Mesenchymal stem cell (in vitro differentiated cells and primary cell): ENCODE data around the gene TBC1D10A.

Experiments used
- DNase-seq: peaks from one replicate; pipeline ENCODE4 v3.0.0-alpha.2; 2013
- H2AFZ ChIP-seq: one replicate; pipeline ENCODE4 v1.6.1; 2013; ENCODE audit warnings: low read depth, mild to moderate bottlenecking, control low read depth, inconsistent platforms, low read length, moderate library complexity
- H2AK5ac ChIP-seq: 2 replicates; pipeline ENCODE4 v1.6.1; 2013; ENCODE audit warnings: low read length, moderate library complexity, mild to moderate bottlenecking, inconsistent platforms; ENCODE audit not compliant: severe bottlenecking
- H2BK120ac ChIP-seq: one replicate; pipeline ENCODE4 v1.6.1; 2013; ENCODE audit warnings: low read depth, mild to moderate bottlenecking, inconsistent platforms, low read length, moderate library complexity
- H2BK12ac ChIP-seq, 2 experiments: one replicate each; pipeline ENCODE4 v1.6.1; 2013; ENCODE audit warnings: inconsistent platforms in 2 of 2, low read length in 2 of 2, mild to moderate bottlenecking in 2 of 2, moderate library complexity in 2 of 2, control low read depth in 1 of 2
- H2BK15ac ChIP-seq: one replicate; pipeline ENCODE4 v1.6.1; 2013; ENCODE audit warnings: mild to moderate bottlenecking, low read depth, inconsistent platforms; ENCODE audit not compliant: poor library complexity, severe bottlenecking
- H2BK5ac ChIP-seq: 2 replicates; pipeline ENCODE4 v1.6.1; 2013; ENCODE audit warnings: low read depth, mild to moderate bottlenecking, low read length, control low read depth, inconsistent platforms; ENCODE audit not compliant: poor library complexity, severe bottlenecking
- H3K14ac ChIP-seq, 2 experiments: one replicate each; pipeline ENCODE4 v1.6.1; 2013; ENCODE audit warnings: inconsistent platforms in 2 of 2, low read length in 2 of 2, control low read depth in 1 of 2, mild to moderate bottlenecking in 1 of 2, moderate library complexity in 1 of 2
- H3K18ac ChIP-seq, 2 experiments: one replicate each; pipeline ENCODE4 v1.6.1; 2013; ENCODE audit warnings: inconsistent platforms in 2 of 2, low read length in 2 of 2, control low read depth in 1 of 2, low read depth in 1 of 2, mild to moderate bottlenecking in 1 of 2
- H3K23ac ChIP-seq, 2 experiments: one replicate each; pipeline ENCODE4 v1.6.1; 2013; ENCODE audit warnings: inconsistent platforms in 2 of 2, low read length in 2 of 2, mild to moderate bottlenecking in 2 of 2, moderate library complexity in 2 of 2, control low read depth in 1 of 2
- H3K27ac ChIP-seq: 2 replicates; pipeline ENCODE4 v1.5.1; 2013; ENCODE audit warnings: mild to moderate bottlenecking, moderate library complexity, low read length, control low read depth, inconsistent platforms; ENCODE audit not compliant: poor library complexity, severe bottlenecking
- H3K27me3 ChIP-seq, 2 experiments: 2 replicates each; pipeline versions ENCODE4 v1.6.1 to v1.7.0; 2013; ENCODE audit warnings: low read length in 2 of 2, mild to moderate bottlenecking in 2 of 2, moderate library complexity in 2 of 2, control low read depth in 1 of 2, inconsistent platforms in 1 of 2; ENCODE audit not compliant: control insufficient read depth in 1 of 2, insufficient read depth in 1 of 2
- H3K36me3 ChIP-seq, 2 experiments: 2 replicates each; pipeline versions ENCODE4 v1.6.1 to v1.7.0; 2013; ENCODE audit warnings: low read length in 2 of 2, control low read depth in 1 of 2, inconsistent platforms in 1 of 2, low read depth in 1 of 2, mild to moderate bottlenecking in 1 of 2; ENCODE audit not compliant: insufficient read depth in 2 of 2, control insufficient read depth in 1 of 2
- H3K4ac ChIP-seq, 2 experiments: one replicate each; pipeline ENCODE4 v1.6.1; 2013; ENCODE audit warnings: inconsistent platforms in 2 of 2, low read length in 2 of 2, mild to moderate bottlenecking in 2 of 2, moderate library complexity in 2 of 2, control low read depth in 1 of 2, low read depth in 1 of 2
- H3K4me1 ChIP-seq: 2 replicates; pipeline ENCODE4 v1.6.1; 2013; ENCODE audit warnings: low read depth, low read length, control low read depth; ENCODE audit not compliant: control insufficient read depth, insufficient read depth
- H3K4me2 ChIP-seq: 2 replicates; pipeline ENCODE4 v1.6.1; 2013; ENCODE audit warnings: low read length, mild to moderate bottlenecking, inconsistent platforms; ENCODE audit not compliant: poor library complexity, severe bottlenecking
- H3K4me3 ChIP-seq, 2 experiments: 2 replicates each; pipeline versions ENCODE4 v1.5.1 to v1.7.0; 2013; ENCODE audit warnings: low read length in 2 of 2, mild to moderate bottlenecking in 2 of 2, control low read depth in 1 of 2, low read depth in 1 of 2; ENCODE audit not compliant: insufficient read depth in 1 of 2
- H3K79me1 ChIP-seq: replicated peaks from 2 replicates; pipeline ENCODE4 v1.6.1; 2013; ENCODE audit warnings: mild to moderate bottlenecking, control low read depth, low read length, inconsistent platforms; ENCODE audit not compliant: poor library complexity, severe bottlenecking
- H3K9ac ChIP-seq: 2 replicates; pipeline ENCODE4 v1.7.0; 2013; ENCODE audit warnings: mild to moderate bottlenecking, low read length, moderate library complexity
- H3K9me3 ChIP-seq: 2 replicates; pipeline ENCODE4 v1.7.0; 2013; ENCODE audit warnings: mild to moderate bottlenecking, low read length; ENCODE audit not compliant: control insufficient read depth
- H4K8ac ChIP-seq: one replicate; pipeline ENCODE4 v1.6.1; 2013; ENCODE audit warnings: inconsistent platforms, mild to moderate bottlenecking, low read length, moderate library complexity
- H4K91ac ChIP-seq: one replicate; pipeline ENCODE4 v1.6.1; 2013; ENCODE audit warnings: mild to moderate bottlenecking, low read length, inconsistent platforms
- WGBS: methylation state at CpG from one replicate; pipeline ENCODE4 v1.1.7; 2013; ENCODE audit warnings: mixed read lengths; 5-methylcytosine and 5-hydroxymethylcytosine counted together

Gene TBC1D10A

DNA sequence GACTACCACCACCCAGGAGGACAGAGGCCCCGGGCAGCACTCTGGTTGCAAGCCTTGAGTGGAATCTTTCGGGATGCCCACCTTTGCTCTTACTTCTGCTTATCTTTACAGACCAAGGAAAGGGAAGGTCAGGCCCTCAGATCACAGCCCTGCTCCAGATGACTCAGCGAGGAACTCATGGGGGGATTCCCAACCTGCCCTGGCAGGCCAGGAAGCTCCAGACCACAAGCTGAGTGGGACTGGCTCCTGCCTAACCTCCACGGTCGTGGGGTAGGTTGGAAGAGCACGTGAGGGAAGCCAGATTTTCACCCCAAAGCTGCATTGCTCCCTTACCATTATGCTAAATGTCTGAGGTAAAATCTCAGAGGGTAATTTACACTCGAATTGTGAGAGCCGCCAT, 11.8 kb downstream of the TBC1D10A start:
- Histone ChIP-seq H3K14ac (no peak overlapping the region), H2BK5ac (no peak overlapping the region), H3K4me1 (peaks cover 51% of the 10 kb centered on the region), H4K91ac (peak overlapping the region; percentile 82), H3K27me3 (no peaks in the 10 kb centered on the region), H3K36me3 (peaks cover 15 to 19% of the 10 kb centered on the region in 2 experiments), H3K4me3 (no peak overlapping the region), H3K9ac (no peak overlapping the region), H2BK15ac (no peak overlapping the region), H2BK120ac (no peak overlapping the region), H3K9me3 (no peaks in the 10 kb centered on the region), H3K4ac (no peak overlapping the region), H3K18ac (peak overlapping the region; percentile 28 to 53), H3K23ac (no peak overlapping the region), H2AFZ (no peak overlapping the region), H2AK5ac (no peak overlapping the region), H4K8ac (peak overlapping the region; percentile 56), H3K79me1 (peaks cover 17% of the 10 kb centered on the region), H3K4me2 (peak overlapping the region; percentile 15), H3K27ac (no peak overlapping the region), H2BK12ac (no peak overlapping the region)
- 51% methylated on average over 8 of the region's 8 CpGs for WGBS
- peak; percentile 68 for DNase-seq

DNA sequence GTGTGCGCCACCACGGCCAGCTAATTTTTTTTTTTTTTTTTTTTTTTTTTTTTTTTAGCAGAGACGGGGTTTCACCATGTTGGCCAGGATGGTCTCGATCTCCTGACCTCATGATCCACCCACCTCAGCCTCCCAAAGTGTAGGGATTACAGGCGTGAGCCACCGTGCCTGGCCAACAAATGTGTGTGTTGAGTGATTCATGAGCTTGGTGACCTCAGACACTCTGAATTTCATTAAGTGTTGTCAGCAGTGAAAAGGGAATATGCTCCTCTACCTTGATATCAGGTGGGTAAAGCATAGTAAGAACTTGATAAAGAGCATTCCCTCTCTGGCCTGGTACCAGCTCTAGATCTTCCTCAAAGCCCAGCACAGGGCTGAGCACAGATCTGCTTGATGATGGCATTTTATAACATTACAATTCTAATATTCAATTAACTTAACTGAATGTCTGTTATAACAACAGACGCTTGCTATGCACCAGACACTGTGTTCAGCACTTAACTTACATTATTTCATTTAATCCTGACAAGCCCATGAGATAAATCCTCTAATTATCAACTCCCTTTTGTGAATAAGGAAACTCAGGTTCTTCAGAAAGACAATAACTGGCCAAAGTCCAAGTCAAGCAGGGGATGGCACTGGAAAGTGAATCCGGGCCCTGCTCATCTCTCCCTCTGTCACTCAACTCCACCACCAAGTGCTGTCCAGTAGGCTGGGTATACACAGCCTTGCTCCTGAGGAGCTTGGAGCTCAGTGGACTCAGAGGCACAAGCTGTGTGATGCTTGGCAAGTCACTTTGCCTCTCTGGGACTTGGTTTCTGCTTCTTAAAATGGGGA, 13.0 kb downstream of the TBC1D10A start:
- peak overlapping the region; percentile 60 for H2AK5ac ChIP-seq
- H3K14ac ChIP-seq: no peak overlapping the region
- 88% methylated on average over 6 of the region's 8 CpGs for WGBS
- DNase-seq: no peak
- no peaks in the 10 kb centered on the region for H3K9me3 ChIP-seq
- H4K8ac ChIP-seq: no peak overlapping the region
- peaks cover 4 to 9% of the 10 kb centered on the region in 2 experiments for H3K36me3 ChIP-seq
- no peak overlapping the region for H2BK5ac ChIP-seq
- H3K27ac ChIP-seq: peak overlapping the region; percentile 8
- no peak overlapping the region for H3K9ac ChIP-seq
- H3K79me1 ChIP-seq: peaks cover 11% of the 10 kb centered on the region
- H3K23ac ChIP-seq: no peak overlapping the region
- no peak overlapping the region for H2BK120ac ChIP-seq
- no peak overlapping the region for H2AFZ ChIP-seq
- H2BK15ac ChIP-seq: no peak overlapping the region
- H4K91ac ChIP-seq: peak overlapping the region; percentile 34
- H3K4me3 ChIP-seq: no peak overlapping the region
- peak overlapping the region in 1 of 2 experiments; percentile 11 for H2BK12ac ChIP-seq
- no peak overlapping the region for H3K4ac ChIP-seq
- H3K27me3 ChIP-seq: no peaks in the 10 kb centered on the region
- H3K18ac ChIP-seq: no peak overlapping the region
- no peak overlapping the region for H3K4me2 ChIP-seq
- H3K4me1 ChIP-seq: peaks cover 56% of the 10 kb centered on the region

- H2AK5ac ChIP-seq: peak overlapping the region; percentile 11
These were observed 14.7 kb downstream of the TBC1D10A start for GRCh38 chr22:30312053-30312452.

DNA sequence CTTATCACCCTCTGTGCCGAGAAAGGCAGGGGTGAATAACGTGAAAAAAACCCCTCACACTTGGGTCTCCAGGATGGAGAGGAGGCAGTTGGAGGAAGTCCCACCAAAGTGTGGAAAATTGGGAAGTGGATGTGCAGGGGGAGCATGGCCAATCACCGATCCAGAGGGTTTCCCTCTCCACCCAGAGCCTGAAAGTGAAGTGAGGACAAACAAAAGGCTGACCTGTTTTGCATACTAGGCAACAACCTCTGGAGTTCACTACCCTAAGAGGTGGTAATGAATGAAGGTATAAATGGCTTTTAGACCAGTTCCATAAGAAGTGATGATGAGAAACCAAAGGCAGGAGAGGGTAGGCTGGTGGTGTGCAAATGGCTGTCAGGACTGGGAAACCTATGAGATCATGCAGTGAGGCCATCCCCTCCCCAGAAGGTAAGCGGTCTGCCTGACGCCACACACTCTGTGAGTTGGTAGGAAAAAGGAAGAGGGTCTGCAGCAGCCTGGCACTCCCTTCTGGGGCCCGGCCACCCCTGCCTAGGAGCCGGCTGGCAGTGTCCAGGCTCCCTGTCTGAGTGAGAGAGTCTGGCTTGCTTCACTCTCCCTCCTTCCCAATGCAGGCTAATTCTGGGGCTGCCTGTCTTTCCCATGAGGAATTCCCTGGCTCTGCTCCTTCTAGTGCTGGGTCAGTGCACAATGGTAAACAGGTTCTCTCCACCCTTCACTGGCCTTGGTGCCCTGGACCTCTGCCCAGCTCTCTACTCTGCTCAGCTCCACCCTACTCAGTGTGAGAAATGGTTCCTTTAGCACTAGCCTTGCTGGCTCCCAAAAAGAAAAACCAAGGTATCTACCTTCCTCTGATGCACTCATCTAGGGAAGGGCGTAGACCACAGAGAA, 15.6 kb downstream of the TBC1D10A start:
- Histone ChIP-seq H4K8ac (no peak overlapping the region), H3K9ac (peak overlapping the region; percentile 48), H2BK12ac (no peak overlapping the region), H4K91ac (no peak overlapping the region), H2BK15ac (no peak overlapping the region), H3K23ac (no peak overlapping the region), H3K4me2 (no peak overlapping the region), H3K4me3 (peak overlapping the region in 1 of 2 experiments; percentile 44), H3K27me3 (no peaks in the 10 kb centered on the region), H2AK5ac (peak overlapping the region; percentile 19), H3K14ac (no peak overlapping the region), H3K4ac (no peak overlapping the region), H3K9me3 (no peaks in the 10 kb centered on the region), H3K36me3 (no peaks in the 10 kb centered on the region), H2BK5ac (no peak overlapping the region), H2AFZ (no peak overlapping the region), H3K18ac (peak overlapping the region in 1 of 2 experiments; percentile 0), H3K79me1 (peaks cover 13% of the 10 kb centered on the region), H3K4me1 (peaks cover 59% of the 10 kb centered on the region), H2BK120ac (no peak overlapping the region), H3K27ac (peak overlapping the region; percentile 34)
- DNase-seq: peak; percentile 58
- WGBS: 91% methylated on average over 7 of the region's 8 CpGs

More at GRCh38 chr22:30312053-30312452, 14.7 kb downstream of the TBC1D10A start:
- no peaks in the 10 kb centered on the region for H3K36me3 ChIP-seq
- no peaks in the 10 kb centered on the region for H3K9me3 ChIP-seq
- H3K18ac ChIP-seq: no peak overlapping the region
- no peak overlapping the region for H3K4me2 ChIP-seq
- no peaks in the 10 kb centered on the region for H3K27me3 ChIP-seq
- H3K9ac ChIP-seq: peak overlapping the region; percentile 16
- H2BK120ac ChIP-seq: no peak overlapping the region
- H3K27ac ChIP-seq: peak overlapping the region; percentile 34
- peak; percentile 82 for DNase-seq
- H2BK5ac ChIP-seq: no peak overlapping the region
- H3K4ac ChIP-seq: no peak overlapping the region
- no peak overlapping the region for H2BK12ac ChIP-seq
- 64% methylated on average over 6 of the region's 6 CpGs for WGBS
- no peak overlapping the region for H3K14ac ChIP-seq
- no peak overlapping the region for H2BK15ac ChIP-seq
- H3K4me1 ChIP-seq: peaks cover 59% of the 10 kb centered on the region
- H3K79me1 ChIP-seq: peaks cover 11% of the 10 kb centered on the region
- H4K91ac ChIP-seq: no peak overlapping the region
- no peak overlapping the region for H3K23ac ChIP-seq
- H3K4me3 ChIP-seq: peak overlapping the region in 1 of 2 experiments; percentile 44
- H4K8ac ChIP-seq: no peak overlapping the region
- no peak overlapping the region for H2AFZ ChIP-seq
